ENCODE results near the gene BOLA2B.
"Not testable (repeated sequence)": the region's sequence is repeated elsewhere in the genome, so short reads cannot be mapped to it uniquely, and the experiment has no call there.

The BOLA2B gene

DNA sequence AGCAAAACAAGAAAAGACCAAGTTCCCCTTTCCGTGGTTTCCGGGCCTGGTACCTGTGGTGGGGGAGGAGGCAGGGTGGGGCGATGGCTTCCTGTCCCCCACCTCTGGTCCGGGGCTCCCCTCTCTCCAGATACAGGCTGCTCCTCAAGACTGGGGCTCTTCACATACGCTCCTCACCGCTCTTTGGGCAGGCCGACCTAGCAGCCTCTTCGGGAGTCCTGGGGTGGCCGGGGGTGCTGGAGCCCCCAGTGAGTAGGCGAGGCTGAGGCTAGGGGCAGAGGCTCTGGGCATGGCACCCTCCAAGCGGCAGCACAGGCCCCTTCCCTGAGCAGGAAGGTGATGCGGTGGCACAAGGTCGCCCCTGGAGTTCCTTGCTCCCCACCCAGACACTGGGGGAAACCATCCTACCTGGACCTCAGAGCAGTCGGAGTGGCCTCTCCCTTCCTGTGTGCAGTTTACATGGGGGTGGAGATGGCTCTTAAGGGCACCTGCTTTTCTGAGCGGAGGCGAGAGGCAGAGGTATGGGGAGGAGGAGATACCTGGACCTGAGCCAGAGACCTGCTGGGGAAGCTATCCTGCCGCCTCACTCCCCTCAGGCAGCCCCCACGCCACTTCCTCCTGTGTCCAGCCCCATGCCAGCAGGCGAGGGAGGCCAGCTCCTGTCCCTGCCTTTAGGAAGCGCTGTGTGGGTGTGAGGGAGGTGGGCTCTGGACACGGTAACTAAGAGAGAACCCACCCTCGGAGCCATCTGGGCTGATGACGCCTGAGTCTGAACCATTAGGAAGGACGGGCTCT, 9.2 kb downstream of the BOLA2B start:
- peak; percentile 57 to 77 for DNase-seq

DNA sequence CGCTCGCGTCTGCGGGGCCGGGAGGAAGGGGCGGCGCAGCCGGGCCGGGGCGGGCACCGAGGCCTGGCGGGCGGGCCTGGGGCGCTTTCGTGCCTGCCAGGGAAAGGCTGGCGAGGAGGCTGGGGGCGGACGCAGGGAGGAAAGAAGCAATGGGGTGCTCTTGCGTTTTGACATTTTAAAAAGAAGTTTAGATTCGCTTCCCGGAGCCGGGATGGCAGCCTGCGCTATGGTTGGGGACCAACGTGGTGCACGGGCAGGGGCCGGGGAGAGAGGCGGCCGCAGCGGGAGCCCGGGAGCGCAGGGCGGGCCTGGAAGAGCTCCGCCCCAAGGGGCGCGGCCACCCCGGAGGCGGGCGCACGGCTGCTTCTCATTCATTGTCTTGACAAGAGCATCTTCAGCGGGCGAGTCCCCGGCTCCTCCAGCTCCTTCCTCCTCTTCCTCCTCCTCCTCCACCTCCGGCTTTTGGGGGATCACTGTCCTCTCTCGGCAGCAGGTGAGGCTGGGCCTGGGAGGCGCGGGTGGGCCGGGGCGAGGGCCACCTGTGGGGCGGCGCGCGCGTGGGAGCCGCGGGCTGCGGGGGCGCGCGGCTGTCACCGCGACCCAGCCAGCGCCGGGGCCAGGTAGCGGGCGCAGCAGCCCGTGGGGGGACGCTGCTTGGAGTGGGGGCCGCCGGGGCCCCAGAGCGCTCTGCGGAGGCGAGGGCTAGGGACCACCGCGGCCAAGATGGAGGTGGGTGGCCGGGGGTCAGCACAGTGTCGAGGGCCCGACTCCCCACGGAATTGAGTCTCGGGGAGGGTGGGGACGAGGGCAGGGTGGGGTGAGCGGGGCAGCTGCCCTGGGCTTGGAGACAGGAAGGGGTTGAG, 10.0 kb downstream of the BOLA2B start, which contains the start of gene CORO1A:
TSS of gene CORO1A (plus strand) at position 370 of the 863 bp plus-strand sequence. CDS start 1,608 bp downstream, outside the sequence.
- DNase-seq, result peak; percentile 37 to 63

DNA sequence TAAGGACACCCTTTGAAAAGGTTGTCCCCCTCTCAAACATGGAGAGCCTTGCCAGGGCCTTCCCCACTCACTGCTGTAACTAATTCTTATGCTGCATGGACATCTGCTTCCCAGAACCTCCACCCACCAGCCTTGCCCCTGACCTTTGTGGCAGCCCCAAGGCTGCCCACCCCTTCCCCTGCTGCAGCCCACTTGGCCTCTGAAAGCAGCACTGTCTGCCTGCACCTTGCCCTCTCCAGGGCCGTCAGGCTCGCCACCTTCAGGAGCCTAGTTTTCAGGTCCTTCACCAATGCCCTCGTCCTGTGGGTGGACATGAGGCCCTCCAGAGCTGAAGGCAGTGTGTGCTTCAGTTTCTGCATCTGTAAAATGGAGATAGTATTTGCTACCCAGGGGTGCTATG, 12.7 kb downstream of the BOLA2B start:
- DNase-seq, result no peak

- DNase-seq, result no peak
Observed at GRCh38 chr16:30179931-30180330, 13.5 kb downstream of the BOLA2B start.

GRCh38 chr16:30179195-30179594, 14.3 kb downstream of the BOLA2B start:
- no peak for DNase-seq

DNA sequence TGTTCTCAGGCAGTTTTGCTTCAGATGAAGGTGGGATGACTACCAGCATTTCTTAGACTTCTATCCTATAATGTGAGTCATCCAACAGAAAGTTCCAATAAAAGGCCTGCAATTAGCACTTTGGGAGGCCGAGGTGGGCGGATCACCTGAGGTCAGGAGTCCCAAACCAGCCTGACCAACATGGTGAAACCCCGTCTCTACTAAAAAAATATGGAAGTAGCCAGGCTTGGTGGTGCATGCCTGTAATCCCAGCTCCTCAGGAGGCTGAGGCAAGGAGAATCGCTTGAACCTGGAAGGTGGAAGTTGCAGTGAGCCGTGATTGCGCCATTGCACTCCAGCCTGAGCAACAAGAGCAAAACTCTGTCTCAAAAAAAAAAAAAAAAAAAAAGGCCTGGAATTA, 16.6 kb downstream of the BOLA2B start:
- not testable (repeated sequence) for DNase-seq

DNA sequence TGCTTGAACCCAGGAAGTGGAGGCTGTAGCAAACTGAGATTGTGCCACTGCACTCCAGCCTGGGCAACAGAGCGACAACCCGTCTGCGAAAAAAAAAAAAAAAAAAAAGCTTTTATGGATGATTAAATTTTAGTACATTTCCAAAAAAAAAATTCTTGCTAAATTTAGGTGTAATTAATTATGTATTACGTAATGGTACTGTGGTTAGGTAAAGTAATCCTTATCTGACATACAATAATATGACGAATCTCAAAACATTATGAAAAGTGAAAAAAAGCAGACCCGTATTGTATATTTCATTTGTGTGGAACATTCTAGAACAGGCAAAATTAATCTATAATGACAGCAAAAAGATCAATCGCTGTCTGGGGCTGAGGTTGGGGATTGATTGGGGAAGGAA, 20.4 kb downstream of the BOLA2B start:
- DNase-seq, result no peak

DNA sequence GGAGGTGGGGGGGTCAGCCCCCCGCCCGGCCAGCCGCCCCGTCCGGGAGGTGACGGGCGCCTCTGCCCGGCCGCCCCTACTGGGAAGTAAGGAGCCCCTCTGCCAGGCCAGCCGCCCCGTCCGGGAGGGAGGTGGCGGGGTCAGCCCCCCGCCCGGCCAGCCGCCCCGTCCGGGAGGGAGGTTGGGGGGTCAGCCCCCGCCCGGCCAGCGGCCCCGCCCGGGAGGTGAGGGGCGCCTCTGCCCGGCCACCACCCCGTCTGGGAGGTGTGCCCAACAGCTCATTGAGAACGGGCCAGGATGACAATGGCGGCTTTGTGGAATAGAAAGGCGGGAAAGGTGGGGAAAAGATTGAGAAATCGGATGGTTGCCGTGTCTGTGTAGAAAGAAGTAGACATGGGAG, 23.3 kb downstream of the BOLA2B start:
- DNase-seq, result not testable (repeated sequence)

GRCh38 chr16:30169416-30169815, 24.1 kb downstream of the BOLA2B start:
- not testable (repeated sequence) for DNase-seq

- not testable (repeated sequence) for DNase-seq
Observed at GRCh38 chr16:30168746-30169145, 24.7 kb downstream of the BOLA2B start.

- DNase-seq, result no peak
Observed at GRCh38 chr16:30166202-30166902, 27.1 kb downstream of the BOLA2B start.

DNA sequence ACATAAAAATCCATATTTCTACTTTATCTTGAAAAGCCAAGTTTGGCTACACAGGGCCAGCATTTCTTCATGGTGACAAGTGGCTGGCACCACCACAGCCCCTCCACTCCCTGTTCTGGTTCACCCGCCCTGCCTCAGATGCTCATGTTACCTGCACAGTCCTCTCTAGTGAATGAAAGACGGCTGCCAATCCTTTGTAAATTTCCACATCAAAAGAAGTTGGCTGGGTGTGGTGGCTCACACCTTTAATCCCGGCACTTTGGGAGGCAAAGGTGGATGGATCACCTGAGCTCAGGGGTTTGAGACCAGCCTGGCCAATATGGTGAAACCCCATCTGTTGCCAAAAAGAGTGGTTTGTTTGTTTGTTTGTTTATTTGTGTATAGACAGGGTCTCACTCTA, 29.9 kb downstream of the BOLA2B start:
- no peak for DNase-seq

- DNase-seq, result no peak
Observed at GRCh38 chr16:30157214-30157613, 36.3 kb downstream of the BOLA2B start.

GRCh38 chr16:30155188-30155587, 38.3 kb downstream of the BOLA2B start:
- DNase-seq, result no peak

- DNase-seq, result no peak
Observed at GRCh38 chr16:30152517-30152916, 40.9 kb downstream of the BOLA2B start.

DNA sequence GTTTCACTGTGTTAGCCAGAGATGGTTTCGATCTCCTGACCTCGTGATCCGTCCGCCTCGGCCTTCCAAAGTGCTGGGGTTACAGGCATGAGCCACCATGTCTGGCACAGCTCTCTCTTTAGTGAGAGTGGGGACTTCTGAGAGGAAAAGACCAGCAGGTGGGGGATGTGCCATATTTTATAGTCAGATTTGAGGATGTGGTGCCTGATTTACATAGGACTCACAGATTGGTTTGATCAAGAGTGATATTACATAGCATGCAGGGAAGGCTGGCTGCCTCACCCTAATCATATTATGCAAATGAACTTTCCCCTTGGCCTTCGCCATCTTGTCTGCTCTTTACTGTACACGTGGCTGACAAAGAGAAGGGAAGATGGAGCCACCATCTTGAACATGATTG, 42.4 kb downstream of the BOLA2B start:
- DNase-seq, result no peak

DNA sequence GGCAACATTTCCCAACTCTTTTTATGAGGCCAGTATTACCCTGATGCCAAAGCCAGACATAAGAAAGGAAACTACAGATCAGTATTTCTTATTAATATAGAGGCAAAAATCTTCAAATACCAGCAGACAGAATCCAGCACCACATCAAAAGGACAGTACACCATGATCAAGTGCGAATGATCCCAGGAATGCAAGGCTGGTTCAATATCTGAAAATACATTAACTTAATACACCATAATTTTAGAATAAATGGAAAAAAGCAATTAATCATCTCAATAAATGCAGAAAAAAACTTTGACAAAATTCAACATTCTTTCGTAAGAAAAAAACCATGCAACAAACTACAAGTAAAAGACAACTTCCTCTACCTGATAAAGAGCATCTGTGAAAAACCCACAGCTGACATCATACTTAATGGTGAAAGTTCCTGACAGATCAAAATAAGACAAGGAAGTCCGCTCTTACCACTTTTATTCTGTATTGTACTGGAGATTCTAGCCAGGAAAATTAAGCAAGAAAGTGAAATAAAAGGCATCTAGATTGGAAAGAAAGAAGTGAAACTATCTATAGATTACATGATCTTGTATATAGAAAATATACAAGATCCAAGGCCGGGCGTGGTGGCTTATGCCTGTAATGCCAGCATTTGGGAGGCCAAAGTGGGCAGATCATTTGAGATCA, 44.1 kb downstream of the BOLA2B start:
- DNase-seq, result no peak

- no peak for DNase-seq
Observed at GRCh38 chr16:30147843-30148510, 45.5 kb downstream of the BOLA2B start.

DNA sequence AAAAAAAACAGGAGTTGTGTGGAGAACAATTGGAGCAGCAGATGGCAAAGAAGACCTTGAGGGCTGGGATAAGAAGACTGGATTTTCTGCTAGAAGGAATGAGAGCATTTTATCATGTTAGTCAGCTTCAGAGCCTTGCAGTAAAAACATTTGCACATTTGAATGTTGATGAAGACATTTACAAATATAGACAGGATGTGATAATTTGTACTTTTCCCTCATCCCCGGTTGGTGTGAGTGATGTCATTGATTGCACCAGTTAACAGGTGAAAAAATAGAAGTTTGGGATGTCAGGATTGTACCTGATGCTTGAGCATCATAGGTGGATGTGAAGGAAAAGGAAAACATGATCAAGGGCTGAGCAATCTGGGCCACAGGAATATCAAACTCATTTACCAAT, 47.8 kb downstream of the BOLA2B start:
- no peak for DNase-seq

- DNase-seq, result no peak
Observed at GRCh38 chr16:30144917-30145316, 48.5 kb downstream of the BOLA2B start.

- no peak for DNase-seq
Observed at GRCh38 chr16:30144017-30144416, 49.4 kb downstream of the BOLA2B start.

- no peak for DNase-seq
Observed at GRCh38 chr16:30143347-30143702, 50.1 kb downstream of the BOLA2B start.

Data from NCI-H2081 (cell line).